Epithelial cell of proximal tubule (primary cell): Measurements from ENCODE around the gene IL18. TPM values are rescaled to one million over a fixed set of nuclear protein-coding genes. Genes with fewer than 3 reads are reported as not detected.
A peak's percentile ranks its signal among the peaks of the same experiment; 100 is the strongest.

Experiments used
- DNase-seq: peaks from one replicate; pipeline ENCODE4 v3.0.0-alpha.2; 2011; ENCODE audit warnings: low read depth
- H3K4me3 ChIP-seq: 2 replicates; pipeline ENCODE4 v1.5.1; 2011; ENCODE audit warnings: low read depth, mild to moderate bottlenecking, low read length
- total RNA-seq: library from RNA; depleted of rRNA; stranded (reverse); fragments of >200 nt; gene quantifications from 2 replicates; pipeline ENCODE4 v1.2.3, GENCODE V29; 2015
- TF ChIP-seq, protein P1 (sequence below): conservative IDR thresholded peaks from 2 replicates; pipeline ENCODE4 v1.5.1; 2012; ENCODE audit warnings: low read depth, mild to moderate bottlenecking, low read length

Gene IL18
- total RNA-seq, 1 donor from 2014 or later, result 31.3 TPM

DNA sequence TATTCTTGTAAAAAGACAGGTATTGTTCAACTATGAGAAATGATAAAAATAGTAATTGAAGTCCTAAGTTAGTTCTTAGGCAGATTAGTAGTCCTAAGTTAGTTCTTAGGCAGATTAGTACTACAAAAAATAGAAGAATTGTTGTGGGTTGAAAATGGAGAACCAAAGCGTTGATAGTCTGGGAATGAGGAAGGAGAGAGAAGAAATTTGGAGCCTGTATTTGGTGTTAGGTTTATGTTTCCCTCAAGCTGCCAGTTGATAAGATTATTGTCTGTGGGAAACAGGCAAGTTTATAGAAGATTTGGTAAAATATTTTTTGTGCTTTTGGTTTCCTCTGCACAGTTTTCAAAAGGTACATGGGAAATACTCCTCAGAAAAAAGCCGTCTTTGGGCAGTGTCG is 15.0 kb upstream of the IL18 start:
- H3K4me3 ChIP-seq, result no peak overlapping the region
- no peak for DNase-seq
- TF ChIP-seq, protein P1, sequence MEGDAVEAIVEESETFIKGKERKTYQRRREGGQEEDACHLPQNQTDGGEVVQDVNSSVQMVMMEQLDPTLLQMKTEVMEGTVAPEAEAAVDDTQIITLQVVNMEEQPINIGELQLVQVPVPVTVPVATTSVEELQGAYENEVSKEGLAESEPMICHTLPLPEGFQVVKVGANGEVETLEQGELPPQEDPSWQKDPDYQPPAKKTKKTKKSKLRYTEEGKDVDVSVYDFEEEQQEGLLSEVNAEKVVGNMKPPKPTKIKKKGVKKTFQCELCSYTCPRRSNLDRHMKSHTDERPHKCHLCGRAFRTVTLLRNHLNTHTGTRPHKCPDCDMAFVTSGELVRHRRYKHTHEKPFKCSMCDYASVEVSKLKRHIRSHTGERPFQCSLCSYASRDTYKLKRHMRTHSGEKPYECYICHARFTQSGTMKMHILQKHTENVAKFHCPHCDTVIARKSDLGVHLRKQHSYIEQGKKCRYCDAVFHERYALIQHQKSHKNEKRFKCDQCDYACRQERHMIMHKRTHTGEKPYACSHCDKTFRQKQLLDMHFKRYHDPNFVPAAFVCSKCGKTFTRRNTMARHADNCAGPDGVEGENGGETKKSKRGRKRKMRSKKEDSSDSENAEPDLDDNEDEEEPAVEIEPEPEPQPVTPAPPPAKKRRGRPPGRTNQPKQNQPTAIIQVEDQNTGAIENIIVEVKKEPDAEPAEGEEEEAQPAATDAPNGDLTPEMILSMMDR, result no peak

- TF ChIP-seq, protein P1, result no peak
- no peak overlapping the region for H3K4me3 ChIP-seq
- DNase-seq, result no peak
Measured at GRCh38 chr11:112178428-112178827, 14.5 kb upstream of the IL18 start.

DNA sequence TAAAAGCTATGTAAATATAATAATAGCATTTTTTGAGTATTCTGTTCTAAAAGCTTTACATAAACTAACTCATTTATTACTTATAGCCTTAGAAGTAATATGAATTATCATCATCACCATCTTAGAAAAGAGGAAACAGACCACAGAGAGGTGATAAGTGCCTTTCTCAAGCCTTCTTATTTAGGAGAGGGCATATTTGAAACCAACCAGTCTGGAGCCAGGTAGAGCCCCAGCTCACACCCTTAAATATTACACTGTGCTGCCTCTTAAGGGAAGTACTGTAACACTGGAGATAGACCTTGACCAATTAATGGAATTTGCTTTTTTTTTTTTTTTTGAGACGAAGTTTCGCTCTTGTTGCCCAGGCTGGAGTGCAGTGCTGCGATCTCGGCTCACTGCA is 13.7 kb upstream of the IL18 start:
- TF ChIP-seq, protein P1, result no peak
- no peak overlapping the region for H3K4me3 ChIP-seq
- DNase-seq, result no peak

DNA sequence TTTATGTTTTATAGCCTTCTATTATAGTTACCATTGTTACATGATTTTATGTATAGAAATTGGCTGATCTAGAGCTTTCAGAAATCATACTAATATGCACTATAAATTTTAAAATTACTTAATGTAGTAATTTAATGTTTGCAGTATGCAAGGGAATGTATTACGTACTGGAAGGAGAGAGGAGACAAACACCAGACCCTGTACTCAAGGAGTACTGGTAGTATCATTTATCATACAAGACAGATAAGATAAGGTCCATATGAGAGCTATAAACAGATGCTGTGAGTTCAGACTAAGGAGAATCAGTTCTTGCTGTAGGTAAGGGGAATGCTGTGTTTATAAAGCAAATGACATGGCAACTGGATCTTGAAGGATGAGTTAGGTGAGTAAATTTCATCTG is 12.2 kb upstream of the IL18 start:
- no peak for DNase-seq
- TF ChIP-seq, protein P1, result no peak
- no peak overlapping the region for H3K4me3 ChIP-seq

GRCh38 chr11:112175599-112175952 is 11.7 kb upstream of the IL18 start:
- no peak for DNase-seq
- H3K4me3 ChIP-seq, result peak overlapping the region; percentile 42
- TF ChIP-seq, protein P1, result no peak

DNA sequence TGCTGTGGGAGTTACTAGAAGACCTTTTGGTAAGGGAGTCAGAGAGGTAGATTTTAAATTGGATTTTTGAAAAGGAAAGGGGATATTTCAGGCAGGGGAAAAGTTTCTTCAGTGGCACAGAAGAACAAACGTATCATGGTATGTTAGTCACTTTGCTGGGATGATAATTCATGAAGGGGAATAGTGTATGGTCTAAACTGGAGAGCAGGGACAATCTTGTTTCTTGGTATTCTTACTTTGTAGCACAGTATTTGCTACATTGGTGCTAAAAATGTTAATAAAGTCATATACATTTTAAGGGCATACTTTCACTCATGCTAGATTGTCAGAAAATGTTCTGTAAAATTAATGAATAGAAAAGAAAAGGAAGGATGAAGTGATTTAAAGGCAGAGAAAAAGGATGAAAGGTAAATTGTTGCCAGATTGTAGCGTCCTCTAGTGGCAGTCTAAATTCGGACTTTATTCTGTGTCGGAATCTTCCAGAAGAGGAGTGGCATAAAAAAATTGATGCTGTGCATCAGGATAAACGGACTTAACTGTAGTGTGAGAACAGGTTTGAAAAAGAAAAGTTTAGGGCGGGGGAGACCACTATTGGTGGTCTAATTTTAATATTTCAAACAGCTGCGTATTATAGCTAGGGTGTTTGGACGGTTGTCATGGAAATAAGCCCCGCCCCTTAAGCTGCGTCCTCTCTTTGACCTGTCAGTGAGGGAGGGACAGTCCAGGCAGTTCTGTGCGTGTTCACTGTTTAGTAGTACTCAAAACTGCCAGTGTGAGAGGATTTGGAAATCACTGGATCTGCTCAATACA is 11.1 kb upstream of the IL18 start, which contains the start of gene BCO2:
Gene BCO2, plus strand, starts transcription at position 724 of the 810 bp plus-strand sequence. CDS start 90 bp downstream, outside the sequence.
- DNase-seq, result no peak
- TF ChIP-seq, protein P1, result peak; percentile 95
- H3K4me3 ChIP-seq, result peak within 1 kb of the TSS; percentile 42

DNA sequence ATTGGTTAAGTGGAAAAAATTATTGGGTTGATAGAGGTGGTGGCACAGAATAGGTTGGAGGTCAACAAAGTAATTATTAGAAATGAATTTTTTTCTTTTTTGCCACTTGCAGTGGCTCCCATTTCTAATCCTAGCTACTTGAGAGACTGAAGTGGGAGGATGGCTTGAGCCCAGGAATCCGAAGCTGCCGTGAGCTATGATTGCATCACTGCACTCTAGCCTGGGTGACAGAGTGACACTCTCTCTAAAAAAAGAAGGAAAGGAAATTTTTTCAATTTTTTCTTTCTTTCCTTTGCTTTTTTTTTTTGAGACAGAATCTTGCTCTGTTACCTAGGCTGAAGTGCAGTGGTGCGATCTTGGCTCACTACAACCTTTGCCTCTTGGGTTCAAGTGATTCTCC is 9.3 kb upstream of the IL18 start:
- DNase-seq, result no peak
- H3K4me3 ChIP-seq, result no peak overlapping the region
- TF ChIP-seq, protein P1, result no peak
